NCI-H1105 treated with DMSO at 0.1 percent for 48 hours (cell line): ENCODE data around the gene ZDHHC21.
A peak's percentile ranks its signal among the peaks of the same experiment; 100 is the strongest.

ENCODE experiments used
- DNase-seq: peaks from one replicate; lab custom pipeline; 2025; lab: John Stamatoyannopoulos, UW

Gene ZDHHC21

GRCh38 chr9:14693251-14693861, at the start of gene ZDHHC21:
Gene ZDHHC21 (minus strand): TSS chr9:14693432. CDS start chr9:14674340, 19,092 bp downstream.
- DNase-seq: peak; percentile 76

- DNase-seq: no peak
Measured at GRCh38 chr9:14741369-14741768, 48.1 kb upstream of the ZDHHC21 start.

GRCh38 chr9:14733133-14733532, 39.9 kb upstream of the ZDHHC21 start:
- DNase-seq: no peak

GRCh38 chr9:14731294-14731981, 38.2 kb upstream of the ZDHHC21 start:
- DNase-seq: no peak

GRCh38 chr9:14730461-14730898, 37.2 kb upstream of the ZDHHC21 start:
- no peak for DNase-seq

- DNase-seq: no peak
Measured at GRCh38 chr9:14723301-14723700, 30.1 kb upstream of the ZDHHC21 start.

- peak; percentile 76 for DNase-seq
Measured at GRCh38 chr9:14722391-14723035, 29.3 kb upstream of the ZDHHC21 start, which contains the start of gene CER1. Gene CER1 (minus strand): TSS chr9:14722733. CDS start chr9:14722672, 61 bp downstream.

GRCh38 chr9:14719231-14719923, 26.1 kb upstream of the ZDHHC21 start:
- no peak for DNase-seq

- no peak for DNase-seq
Measured at GRCh38 chr9:14715102-14715501, 21.9 kb upstream of the ZDHHC21 start.

GRCh38 chr9:14713187-14713767, 20.0 kb upstream of the ZDHHC21 start:
- no peak for DNase-seq

- DNase-seq: no peak
Measured at GRCh38 chr9:14710804-14711203, 17.6 kb upstream of the ZDHHC21 start.

- DNase-seq: no peak
Measured at GRCh38 chr9:14706530-14707140, 13.4 kb upstream of the ZDHHC21 start.

- DNase-seq: no peak
Measured at GRCh38 chr9:14705079-14705478, 11.8 kb upstream of the ZDHHC21 start.

GRCh38 chr9:14704281-14704680, 11.0 kb upstream of the ZDHHC21 start:
- no peak for DNase-seq

GRCh38 chr9:14702200-14702720, 9.0 kb upstream of the ZDHHC21 start:
- DNase-seq: no peak

GRCh38 chr9:14692470-14693250, 572 bp downstream of the ZDHHC21 start:
- DNase-seq: peak; percentile 67

- DNase-seq: no peak
Measured at GRCh38 chr9:14690948-14691730, 2.1 kb downstream of the ZDHHC21 start.

GRCh38 chr9:14687042-14687719, 6.1 kb downstream of the ZDHHC21 start:
- DNase-seq: no peak

GRCh38 chr9:14686168-14686567, 7.1 kb downstream of the ZDHHC21 start:
- no peak for DNase-seq
